Measurements from ENCODE around the gene CELSR1.

DNA sequence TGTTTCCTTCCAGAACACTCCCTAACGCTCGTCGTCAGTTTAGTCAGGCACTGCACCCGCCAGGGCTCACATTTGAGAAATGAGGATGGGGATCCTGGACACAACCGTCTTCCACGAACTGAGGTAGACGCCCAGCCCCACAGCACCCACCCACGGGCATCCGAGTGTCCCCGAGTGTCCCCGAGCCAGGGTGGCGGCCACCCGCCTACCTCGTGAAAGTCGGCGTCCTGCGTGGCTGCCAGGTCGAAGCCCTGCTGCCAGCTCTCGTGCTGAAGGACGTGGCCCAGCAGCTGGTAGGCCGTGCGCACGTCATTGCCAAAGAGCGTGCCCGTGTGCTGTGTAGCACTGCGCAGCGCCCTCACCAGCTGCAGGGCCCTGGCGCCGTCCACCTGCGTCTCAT is 148.3 kb downstream of the CELSR1 start:
- no peak for TF ChIP-seq CTCF (IDR thresholded peaks at IDR 0.05)
- TF ChIP-seq POLR2A (IDR thresholded peaks at IDR 0.05): no peak

Data from lower leg skin (tissue), 3 donors.